GM21360 (cell line): Measurements from ENCODE around the gene BSN.

Experiments
- ATAC-seq: cut with Tn5 transposase; IDR thresholded peaks from one replicate; pipeline ENCODE4 v1.9.1; 2021; ENCODE audit warnings: mild to moderate bottlenecking, moderate library complexity; ENCODE audit not compliant: unreplicated experiment

The BSN gene

DNA sequence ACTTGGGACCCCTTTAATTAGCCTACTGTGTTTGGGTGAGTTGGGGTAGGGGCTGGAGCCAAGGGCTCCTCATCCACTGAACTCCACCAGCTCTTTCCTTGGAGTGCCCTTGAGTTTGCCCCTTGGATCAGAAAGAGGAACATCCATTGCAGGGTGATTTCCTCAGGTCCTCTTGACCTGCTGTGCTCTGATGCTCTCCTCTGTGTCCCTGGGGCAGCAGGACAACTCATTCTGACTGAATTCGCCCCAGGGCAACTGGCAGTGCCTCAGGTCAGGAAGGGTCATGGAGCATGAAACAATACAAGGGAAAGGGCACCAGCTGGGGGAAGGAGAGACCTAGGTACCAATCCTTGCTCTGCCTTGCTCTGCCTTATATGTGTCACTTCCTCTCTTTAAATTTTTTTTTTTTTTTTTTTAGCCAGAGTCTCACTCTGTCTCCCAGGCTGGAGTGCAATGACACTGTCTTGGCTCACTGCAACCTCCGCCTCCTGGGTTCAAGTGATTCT is 47.8 kb downstream of the BSN start:
- no peak for ATAC-seq

DNA sequence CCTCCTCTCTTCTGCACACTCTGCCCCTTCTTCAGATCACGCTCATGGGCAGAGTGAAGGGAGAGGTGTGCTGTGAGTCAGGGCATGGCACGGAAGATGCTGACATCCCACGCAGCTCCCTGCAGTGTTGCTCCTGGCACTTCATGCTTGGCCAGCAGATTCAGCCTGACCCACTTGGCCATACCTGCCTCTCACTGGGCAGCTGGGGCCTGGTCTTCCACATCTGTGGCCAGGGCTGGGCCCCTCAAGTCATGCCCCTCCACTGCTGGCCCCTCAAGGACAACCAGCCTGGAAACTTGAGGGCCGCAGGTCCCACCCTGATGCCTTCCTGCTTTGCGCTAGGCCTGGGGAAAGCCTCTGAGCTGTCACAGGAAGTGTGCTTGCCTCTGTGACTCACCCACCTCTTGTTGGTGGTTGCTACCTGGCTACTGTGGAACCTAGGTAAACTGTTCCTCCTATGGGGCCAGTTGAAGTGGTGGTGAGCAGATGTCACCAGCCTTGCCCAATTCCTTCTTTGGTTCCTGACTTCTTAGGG is 48.7 kb downstream of the BSN start:
- ATAC-seq = no peak

DNA sequence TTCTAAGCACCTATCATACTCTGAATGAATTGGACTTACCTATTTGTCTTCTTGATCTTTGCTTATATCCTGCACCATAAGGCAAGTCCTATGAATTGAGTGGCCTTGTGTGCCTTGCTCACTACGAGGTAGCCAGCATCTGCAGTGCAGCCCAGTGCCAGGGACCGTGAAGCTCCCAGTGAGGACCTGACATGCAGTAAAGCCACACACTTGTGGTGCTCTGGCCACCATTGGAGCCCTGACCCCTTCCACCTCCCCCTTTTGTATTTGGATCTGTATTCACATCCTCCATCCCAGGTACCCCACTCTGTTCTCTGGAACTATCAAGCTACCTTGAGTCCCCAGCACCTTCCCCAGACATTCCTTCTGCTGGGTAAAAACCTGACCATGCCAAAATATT is 52.1 kb downstream of the BSN start:
- ATAC-seq = no peak

DNA sequence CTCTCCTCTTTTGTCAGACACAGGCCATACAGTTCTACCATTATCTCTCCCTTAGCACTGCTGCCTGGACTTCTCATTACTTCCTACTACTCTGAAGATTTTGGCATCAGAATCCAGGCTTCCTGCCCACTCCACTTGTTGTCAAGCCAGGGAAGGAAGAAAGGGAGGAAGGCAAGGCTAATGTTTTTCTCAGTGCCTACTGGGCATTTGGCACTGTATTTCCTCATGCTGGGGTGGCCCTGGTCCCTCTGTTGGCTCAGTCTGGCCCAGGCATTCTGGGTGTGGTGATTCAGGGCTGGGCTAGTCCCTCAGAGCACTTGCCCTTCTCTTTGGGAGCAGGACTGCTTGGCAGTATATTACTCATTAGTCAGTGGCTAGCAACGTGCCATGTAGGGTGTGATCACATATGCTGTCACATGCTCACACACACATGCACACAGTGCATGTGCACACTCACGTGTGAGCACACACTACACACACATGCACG is 52.9 kb downstream of the BSN start:
- no peak for ATAC-seq

DNA sequence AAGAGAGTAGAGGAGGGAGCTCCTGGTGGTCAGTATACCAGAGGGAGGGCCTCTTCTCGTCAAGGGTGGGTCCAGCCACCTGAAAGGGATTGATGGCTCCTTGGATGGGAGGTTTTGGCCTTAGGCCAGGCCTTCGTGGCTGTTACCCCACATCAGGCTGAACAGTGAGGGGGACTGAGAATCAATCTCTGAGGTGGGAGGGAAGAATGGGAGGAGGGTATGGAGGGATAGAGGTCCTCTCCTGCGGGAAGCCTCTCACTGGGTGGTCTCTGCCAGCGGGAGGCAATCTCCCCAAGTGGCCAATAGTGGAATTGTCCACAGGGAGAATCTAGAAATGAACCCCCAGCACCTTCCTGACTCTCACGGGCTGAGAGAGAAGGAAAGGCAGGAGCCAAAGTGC is 53.5 kb downstream of the BSN start:
- ATAC-seq = no peak

DNA sequence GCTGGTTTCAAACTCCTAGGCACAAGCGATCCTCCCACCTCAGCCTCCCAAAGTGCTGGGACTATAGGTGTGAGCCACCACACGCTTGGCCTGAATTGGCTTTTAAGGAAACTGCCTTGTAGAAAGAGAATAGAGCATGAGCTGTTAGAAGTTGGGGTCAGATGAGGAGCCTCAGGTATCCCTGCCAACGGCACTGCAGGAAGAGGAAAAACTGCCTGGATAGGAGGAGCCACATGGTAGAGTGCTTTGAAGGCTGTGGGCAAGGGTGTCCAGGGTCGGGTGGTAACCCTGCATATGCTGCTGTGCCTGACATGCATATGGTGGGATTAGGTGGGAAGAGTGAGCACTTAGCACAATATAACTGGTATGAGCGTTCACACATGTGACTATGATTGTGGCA is 55.0 kb downstream of the BSN start:
- ATAC-seq = no peak

DNA sequence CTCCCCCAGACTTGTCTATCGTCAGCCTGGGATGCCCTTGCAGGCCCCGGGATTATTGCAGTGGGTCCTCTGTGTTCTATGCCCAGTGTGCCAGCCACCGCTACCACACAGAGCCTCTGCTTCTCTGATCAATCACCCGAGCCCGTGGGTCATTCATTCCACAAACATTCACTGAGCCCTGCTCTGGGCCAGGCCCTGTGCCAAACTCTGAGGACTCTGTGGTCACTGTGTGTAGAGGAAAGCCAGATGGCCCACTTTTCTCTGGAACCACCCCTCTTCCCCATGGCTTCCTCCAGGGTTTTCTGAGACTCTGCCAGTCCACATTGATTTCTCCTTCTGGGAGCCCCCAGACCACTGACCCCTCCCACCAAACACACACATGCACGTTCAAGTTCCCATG is 55.5 kb downstream of the BSN start:
- no peak for ATAC-seq

DNA sequence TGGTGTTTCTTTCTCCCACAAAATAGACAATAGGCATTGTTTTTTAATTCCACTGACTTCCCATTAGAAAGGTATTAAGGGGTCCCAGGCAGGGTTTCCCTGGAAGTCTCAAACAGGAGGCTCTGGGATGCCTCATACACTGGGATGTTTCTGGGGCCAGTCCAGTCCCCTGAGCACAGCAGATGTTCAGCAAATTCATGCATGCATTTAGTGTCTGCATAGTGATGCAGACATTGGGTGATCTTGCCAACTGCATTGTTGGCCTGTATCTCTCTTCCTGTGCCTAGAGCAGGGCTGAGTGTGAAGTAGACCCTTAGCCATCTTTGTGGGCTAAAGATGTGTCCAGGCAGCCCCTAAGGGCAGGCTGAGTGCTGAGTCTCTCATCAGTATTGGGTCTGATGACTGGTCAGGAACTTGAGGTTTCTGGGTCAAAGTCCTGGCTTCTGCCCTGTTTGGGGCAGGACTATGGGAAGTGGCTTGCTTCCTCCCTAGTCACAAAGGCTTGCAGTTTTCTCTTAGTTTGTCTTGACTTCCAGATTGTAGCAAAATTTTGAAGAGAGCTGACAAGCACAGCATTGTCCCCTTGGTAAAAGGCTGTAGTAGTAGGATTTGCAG is 56.5 kb downstream of the BSN start:
- ATAC-seq = no peak

DNA sequence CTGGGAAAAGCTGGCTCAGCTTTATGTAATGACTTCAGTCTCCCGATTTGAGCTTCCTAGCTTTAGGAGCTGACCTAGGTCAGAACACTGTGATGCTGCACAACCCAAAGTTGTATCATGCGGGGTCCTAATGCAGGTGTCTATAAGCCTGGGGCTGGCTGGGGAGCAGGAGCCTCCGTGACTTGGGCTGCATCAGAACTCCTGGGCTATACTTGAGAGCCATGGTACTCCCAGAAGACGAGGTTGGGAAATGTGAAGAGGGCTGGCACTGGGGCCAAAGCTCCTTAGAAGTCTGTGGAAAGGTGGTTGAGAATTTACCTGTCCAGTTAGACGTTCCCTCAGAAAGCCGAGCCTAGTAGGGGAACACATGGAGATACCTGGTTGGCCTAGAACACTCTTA is 57.0 kb downstream of the BSN start:
- ATAC-seq = no peak

DNA sequence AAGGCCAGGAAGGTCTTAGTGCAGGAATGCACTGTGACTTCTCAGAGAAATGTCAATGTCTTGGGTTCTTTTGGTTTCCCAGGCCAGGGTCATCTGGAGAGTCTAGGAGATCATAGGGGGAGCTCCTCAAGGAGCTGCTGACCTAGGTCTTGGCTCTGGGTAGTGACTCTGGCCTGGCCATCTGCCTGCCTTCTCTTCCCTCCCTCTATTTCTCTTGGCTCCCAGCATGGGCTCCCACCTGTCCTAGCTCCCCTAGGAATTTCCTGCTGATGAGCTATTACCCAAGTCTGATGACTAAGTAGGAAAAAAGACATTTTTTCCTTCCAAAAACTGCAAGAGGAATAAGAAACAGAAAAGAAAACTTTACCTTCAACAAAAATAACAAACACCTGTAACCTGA is 57.4 kb downstream of the BSN start:
- ATAC-seq = no peak

DNA sequence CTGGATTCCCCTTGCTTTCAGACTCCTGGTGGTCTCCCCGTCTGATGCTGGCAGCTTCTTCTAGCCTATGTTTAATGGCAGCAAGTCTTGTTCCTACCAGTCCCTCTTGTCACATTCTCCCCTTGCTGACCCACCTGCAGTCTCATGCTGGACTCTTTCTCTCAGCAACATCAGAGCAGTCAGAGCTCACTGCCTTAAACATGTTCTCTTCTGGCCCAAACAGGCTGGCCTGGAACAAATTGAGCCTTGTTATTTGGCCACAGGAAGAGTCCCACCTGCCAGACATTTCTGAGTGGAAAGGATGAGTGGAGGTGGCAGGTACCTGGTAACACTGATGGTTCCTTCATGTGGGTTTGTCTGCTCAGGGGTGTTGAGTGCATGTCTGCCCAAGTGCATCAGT is 60.7 kb downstream of the BSN start:
- ATAC-seq = no peak

DNA sequence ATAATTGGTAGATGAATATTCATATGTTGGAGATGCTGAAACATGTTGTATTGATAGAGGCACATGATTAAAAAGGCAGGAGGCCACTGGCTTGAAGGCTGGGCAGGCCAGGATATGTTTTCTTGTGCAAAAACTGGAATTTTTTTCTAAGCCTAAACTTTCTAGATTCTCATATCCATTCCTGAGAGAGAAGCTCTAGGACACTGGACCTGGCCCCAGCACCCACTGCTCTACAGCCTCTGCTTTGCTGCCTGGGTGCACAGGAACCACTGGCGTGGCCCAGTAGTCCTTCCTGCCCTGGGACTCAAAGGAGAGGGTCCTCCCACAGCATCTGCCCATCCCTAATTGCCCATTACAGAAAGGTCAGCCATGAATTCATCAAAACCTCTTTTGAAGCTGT is 61.8 kb downstream of the BSN start:
- no peak for ATAC-seq

DNA sequence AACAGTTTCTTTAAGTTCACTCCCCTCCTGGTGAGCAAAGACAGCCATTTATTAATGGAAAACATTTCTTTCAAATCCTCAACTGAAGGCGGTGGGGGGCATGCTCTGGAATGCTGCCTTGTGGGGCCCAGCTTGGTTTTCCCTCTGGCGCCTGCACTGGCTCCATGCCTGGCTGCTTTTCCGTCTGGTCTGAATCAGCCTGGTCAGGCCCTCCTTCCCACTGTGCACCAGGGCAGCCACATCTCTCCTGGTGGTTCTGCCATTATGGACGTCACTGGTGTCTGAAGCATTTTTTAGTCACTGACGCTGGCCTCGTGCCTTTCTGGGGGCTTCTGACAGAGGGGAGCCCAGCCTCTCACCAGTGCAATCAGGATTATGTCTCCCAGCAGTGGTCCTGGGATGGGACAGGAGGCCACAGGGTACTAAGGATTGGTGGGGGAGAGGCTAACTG is 62.2 kb downstream of the BSN start:
- ATAC-seq = no peak

DNA sequence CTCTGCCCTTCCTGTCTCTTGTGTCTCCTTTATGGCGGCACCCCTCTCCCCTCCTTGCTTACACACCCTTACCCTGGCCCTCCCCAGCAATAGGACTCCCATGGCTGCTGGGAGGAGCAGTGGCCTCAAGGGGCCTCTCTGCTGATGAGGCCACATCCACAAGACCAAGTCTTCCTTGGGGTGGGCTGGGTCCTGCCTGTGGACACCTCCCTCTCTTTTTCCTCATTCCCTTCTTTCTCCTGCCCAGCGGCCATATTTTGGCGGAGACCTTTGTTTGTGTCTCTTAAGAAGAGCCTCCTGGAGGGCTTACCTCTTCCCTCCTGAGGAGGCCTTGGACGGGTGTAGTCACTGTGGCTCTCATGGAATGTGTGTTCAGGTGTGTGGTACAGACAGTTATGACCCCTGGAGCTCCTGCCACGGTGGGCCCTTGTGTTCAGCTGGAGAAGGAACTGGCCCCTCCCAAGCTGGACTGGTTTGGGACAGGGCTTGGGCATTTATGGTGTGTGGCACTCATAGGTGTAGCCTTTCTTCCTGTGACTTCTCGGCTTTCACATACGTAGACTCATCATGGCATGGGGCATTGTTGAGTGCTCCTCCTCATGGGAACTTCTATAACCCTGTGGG is 63.2 kb downstream of the BSN start:
- ATAC-seq = no peak

DNA sequence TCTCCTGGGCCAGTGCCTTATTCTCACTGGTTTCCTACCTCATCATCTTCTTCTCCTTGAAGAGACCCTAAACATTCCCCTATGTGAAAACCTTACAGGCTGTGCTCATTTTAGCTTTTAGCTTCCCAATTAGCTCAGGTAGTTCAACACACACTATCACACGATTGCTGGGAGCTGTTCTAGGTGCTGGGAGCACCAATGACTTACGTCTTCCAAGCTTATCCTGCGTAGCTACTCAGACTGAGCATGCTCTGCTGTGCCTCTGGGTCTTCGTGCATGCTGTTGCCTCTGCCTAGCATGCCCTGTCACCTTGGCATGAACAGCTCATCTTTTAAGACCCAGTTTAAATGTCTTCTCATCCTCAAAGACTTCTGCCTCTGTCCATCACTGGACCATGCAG is 64.1 kb downstream of the BSN start:
- no peak for ATAC-seq

DNA sequence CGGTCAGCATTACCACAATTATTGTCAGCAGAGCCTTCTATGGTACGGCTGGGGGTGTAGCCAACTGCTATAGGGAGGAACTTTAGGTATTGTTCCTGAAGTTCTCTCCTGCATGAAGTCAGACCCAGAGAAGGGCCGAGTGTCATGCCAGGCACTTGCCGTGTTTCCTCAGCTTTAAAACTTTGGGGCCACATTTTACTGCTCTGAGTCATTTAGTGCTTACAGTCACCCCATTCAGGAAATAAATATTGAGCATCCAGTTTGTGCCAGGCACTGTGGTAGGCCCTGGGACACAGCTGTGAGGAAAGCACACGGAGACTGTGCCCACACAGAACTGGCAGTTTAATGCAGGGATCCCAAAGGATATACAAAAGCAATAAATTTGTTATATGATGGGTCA is 65.4 kb downstream of the BSN start:
- ATAC-seq = no peak

DNA sequence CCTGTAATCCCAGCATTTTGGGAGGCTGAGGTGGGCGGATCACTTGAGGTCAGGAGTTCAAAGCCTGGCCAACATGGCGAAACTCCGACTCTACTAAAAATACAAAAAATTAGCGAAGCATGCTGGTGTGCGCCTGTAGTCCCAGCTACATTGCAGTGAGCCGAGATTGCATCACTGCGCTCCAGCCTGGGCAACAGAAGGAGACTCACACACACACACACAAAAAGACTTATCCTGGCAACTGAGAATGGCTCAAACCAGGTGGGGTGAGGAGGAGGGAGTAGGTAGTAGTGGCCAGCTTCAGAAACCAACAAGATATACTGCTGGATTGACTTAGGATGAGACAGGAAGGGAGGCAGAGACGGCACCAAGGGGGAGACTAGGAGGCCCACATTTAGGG is 66.5 kb downstream of the BSN start:
- ATAC-seq = no peak

DNA sequence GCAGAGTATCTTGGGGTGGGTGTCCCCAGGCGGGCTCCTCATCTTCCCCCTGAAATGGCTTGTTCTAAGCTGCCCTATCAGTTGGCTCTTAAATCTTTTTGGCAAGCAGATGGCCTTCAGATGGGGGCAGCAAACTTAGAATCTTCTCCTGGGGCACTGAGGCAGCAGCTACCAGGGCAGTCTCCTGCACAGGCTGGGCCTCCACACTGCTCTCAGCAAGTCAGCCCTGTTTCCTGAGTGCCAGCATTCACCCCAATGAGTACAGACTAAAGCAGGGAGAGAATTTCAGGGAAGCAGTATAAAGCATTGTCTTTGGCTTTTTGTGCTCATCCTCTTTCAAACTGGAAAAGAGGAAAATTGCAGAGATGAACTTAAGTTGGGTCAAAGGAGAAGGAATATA is 68.8 kb downstream of the BSN start:
- ATAC-seq = no peak

DNA sequence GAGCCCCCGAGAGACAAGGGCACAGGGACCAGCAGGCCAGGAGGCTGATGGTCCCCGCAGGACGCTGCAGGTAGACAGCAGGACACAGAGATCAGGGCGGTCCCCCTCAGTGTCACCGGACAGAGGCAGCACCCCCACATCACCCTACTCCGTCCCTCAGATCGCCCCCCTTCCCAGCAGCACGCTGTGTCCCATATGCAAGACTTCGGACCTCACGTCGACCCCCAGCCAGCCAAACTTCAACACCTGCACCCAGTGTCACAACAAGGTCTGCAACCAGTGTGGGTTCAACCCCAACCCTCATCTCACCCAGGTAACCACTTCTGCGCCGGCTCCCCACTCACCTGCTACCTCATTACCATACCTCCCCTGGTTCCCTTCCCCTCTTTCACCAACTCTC is 70.8 kb downstream of the BSN start:
- ATAC-seq = no peak

DNA sequence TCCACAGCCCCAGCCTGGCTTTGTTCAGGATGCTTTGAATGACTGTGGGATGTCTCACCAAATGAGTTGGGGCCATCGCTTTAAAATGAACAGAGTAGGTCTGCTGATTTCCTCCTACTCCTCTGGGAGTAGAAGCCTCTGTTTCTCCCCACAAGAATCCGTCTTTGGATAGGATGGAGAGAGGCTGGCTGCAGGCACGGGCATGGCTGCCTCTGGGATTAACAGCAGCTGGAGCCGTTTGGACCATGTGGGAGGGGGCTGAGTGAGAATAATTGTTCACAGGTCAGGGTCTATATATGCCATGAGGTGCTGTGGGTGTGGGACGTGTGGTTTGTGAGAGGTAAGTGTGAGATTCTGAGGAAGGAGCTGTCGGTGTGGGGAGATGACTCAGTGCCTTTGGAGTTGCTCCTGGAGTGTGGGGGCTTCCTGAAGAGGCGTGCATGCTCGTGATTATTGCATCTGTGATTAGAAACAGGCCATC is 71.9 kb downstream of the BSN start:
- no peak for ATAC-seq

DNA sequence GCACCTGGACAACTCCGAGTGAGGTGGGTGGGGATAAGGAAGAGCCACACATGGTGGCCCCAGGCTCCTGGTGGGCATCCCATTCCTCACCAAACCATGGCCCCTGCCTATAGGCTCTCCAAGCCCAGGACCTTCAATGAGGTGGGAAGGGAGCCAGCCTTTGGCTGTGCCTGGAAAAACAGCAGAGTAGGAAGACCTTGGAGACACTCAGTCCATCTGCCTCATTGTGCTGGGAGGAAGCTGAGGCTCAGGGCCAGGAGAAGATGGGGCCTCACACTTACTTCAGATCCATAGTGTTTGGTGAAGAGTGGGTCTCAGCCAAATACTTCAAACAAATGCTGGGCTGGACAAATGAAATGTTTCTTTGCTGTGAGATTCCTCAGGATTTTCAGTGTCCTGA is 72.5 kb downstream of the BSN start:
- ATAC-seq = no peak

DNA sequence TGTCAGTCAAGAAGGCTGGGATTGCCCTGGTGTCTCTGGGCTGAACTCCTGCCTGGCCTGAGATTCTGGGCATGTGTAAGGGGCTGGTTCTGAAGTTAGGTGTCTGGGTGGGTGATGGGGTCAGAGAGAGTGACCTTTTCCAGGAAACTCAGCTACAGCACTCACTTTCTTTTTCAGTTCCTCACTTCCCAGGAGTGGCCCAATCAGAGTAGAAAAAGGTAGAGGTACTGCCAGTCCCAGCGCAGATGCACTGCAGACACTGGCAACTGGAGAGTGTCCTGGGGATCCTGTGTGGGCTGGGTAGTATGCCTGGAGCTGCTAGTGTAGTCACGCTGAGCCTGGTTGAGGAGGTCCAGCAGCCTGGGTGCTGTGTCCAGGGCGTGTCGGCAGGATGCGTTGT is 73.4 kb downstream of the BSN start:
- ATAC-seq = no peak
